Raji (cell line): Measurements from ENCODE around the gene TRAF7.

Source experiments
- POLR2A ChIP-seq: IDR thresholded peaks from 2 replicates; pipeline ENCODE4 v1.6.1; 2011; ENCODE audit warnings: low read depth, low read length, control low read depth; ENCODE audit not compliant: insufficient read depth

TRAF7 gene

GRCh38 chr16:2155091-2155950 lies at the start of gene TRAF7:
Gene TRAF7, plus strand, starts transcription at chr16:2155782. Its CDS starts 8,139 bp downstream, at chr16:2163921.
- peak; percentile 100 for TF ChIP-seq POLR2A

GRCh38 chr16:2115591-2115973 lies 40.0 kb upstream of the TRAF7 start:
- no peak for TF ChIP-seq POLR2A

- no peak for TF ChIP-seq POLR2A
Measured at GRCh38 chr16:2121853-2122252, 33.7 kb upstream of the TRAF7 start.

GRCh38 chr16:2122429-2122828 lies 33.2 kb upstream of the TRAF7 start:
- TF ChIP-seq POLR2A, result no peak

GRCh38 chr16:2135770-2136490 lies 19.7 kb upstream of the TRAF7 start, which contains the start of gene PKD1:
Gene PKD1, minus strand, starts transcription at chr16:2135898. Its CDS starts 209 bp downstream, at chr16:2135689.
- peak; percentile 48 for TF ChIP-seq POLR2A

GRCh38 chr16:2142942-2143877 lies 12.4 kb upstream of the TRAF7 start:
- no peak for TF ChIP-seq POLR2A

- TF ChIP-seq POLR2A, result no peak
Measured at GRCh38 chr16:2143878-2144485, 11.6 kb upstream of the TRAF7 start.

GRCh38 chr16:2145843-2146242 lies 9.7 kb upstream of the TRAF7 start:
- TF ChIP-seq POLR2A, result no peak

- no peak for TF ChIP-seq POLR2A
Measured at GRCh38 chr16:2147378-2147777, 8.2 kb upstream of the TRAF7 start.

GRCh38 chr16:2147981-2148671 lies 7.5 kb upstream of the TRAF7 start, which contains the start of gene RAB26:
Gene RAB26, plus strand, starts transcription at chr16:2148625. Its CDS starts 159 bp downstream, at chr16:2148784.
- no peak for TF ChIP-seq POLR2A

GRCh38 chr16:2148714-2149629 lies 6.6 kb upstream of the TRAF7 start:
- TF ChIP-seq POLR2A, result no peak; the same call in 1 of the 2 replicates

GRCh38 chr16:2149630-2150417 lies 5.8 kb upstream of the TRAF7 start:
- TF ChIP-seq POLR2A, result peak; percentile 35
